Liver (tissue), 3 donors: ENCODE results near the gene SLC5A3.

Experiments
- ATF3 ChIP-seq: IDR thresholded peaks from 2 replicates; pipeline ENCODE4 v1.6.1; 2016; ENCODE audit warnings: antibody characterized with exemption
- GABPA ChIP-seq, 2 donors: IDR thresholded peaks in 1 of 2; conservative IDR thresholded peaks in 1 of 2; 2 replicates each; pipeline ENCODE4 v1.6.1; 2016; ENCODE audit warnings: antibody characterized with exemption in 2 of 2, mild to moderate bottlenecking in 1 of 2, moderate library complexity in 1 of 2
- JUND ChIP-seq, 2 donors: IDR thresholded peaks; 2 replicates each; pipeline ENCODE4 v1.6.1; 2016; ENCODE audit warnings: antibody characterized with exemption in 2 of 2
- NR2F2 ChIP-seq: IDR thresholded peaks from 2 replicates; pipeline ENCODE4 v1.6.1; 2016; ENCODE audit warnings: antibody characterized with exemption
- RAD21 ChIP-seq, 2 donors: IDR thresholded peaks; 2 replicates each; pipeline ENCODE4 v1.6.1; 2016; ENCODE audit warnings: antibody characterized with exemption in 2 of 2, mild to moderate bottlenecking in 2 of 2
- TF ChIP-seq, protein P1 (sequence below): IDR thresholded peaks from 2 replicates; pipeline ENCODE4 v1.6.1; 2016; ENCODE audit warnings: antibody characterized with exemption
- TF ChIP-seq, protein P2 (sequence below): IDR thresholded peaks from 2 replicates; pipeline ENCODE4 v1.6.1; 2016; ENCODE audit warnings: antibody characterized with exemption
- TF ChIP-seq, protein P3 (sequence below): fragments of 150-350 bp; IDR thresholded peaks from 2 replicates; pipeline ENCODE4 v1.5.1; 2017; ENCODE audit warnings: improper control_type of control experiment, low read depth, low read length; ENCODE audit not compliant: missing input control
- donor health status: healthy.
- donor health status: healthy.

- TF ChIP-seq, protein P1, sequence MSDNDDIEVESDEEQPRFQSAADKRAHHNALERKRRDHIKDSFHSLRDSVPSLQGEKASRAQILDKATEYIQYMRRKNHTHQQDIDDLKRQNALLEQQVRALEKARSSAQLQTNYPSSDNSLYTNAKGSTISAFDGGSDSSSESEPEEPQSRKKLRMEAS = no peak
- TF ChIP-seq, protein P2, sequence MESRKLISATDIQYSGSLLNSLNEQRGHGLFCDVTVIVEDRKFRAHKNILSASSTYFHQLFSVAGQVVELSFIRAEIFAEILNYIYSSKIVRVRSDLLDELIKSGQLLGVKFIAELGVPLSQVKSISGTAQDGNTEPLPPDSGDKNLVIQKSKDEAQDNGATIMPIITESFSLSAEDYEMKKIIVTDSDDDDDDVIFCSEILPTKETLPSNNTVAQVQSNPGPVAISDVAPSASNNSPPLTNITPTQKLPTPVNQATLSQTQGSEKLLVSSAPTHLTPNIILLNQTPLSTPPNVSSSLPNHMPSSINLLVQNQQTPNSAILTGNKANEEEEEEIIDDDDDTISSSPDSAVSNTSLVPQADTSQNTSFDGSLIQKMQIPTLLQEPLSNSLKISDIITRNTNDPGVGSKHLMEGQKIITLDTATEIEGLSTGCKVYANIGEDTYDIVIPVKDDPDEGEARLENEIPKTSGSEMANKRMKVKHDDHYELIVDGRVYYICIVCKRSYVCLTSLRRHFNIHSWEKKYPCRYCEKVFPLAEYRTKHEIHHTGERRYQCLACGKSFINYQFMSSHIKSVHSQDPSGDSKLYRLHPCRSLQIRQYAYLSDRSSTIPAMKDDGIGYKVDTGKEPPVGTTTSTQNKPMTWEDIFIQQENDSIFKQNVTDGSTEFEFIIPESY = no peak
- TF ChIP-seq, protein P3, sequence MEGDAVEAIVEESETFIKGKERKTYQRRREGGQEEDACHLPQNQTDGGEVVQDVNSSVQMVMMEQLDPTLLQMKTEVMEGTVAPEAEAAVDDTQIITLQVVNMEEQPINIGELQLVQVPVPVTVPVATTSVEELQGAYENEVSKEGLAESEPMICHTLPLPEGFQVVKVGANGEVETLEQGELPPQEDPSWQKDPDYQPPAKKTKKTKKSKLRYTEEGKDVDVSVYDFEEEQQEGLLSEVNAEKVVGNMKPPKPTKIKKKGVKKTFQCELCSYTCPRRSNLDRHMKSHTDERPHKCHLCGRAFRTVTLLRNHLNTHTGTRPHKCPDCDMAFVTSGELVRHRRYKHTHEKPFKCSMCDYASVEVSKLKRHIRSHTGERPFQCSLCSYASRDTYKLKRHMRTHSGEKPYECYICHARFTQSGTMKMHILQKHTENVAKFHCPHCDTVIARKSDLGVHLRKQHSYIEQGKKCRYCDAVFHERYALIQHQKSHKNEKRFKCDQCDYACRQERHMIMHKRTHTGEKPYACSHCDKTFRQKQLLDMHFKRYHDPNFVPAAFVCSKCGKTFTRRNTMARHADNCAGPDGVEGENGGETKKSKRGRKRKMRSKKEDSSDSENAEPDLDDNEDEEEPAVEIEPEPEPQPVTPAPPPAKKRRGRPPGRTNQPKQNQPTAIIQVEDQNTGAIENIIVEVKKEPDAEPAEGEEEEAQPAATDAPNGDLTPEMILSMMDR = no peak
- TF ChIP-seq GABPA (IDR thresholded peaks at IDR 0.05 in 1 of 2, conservative IDR thresholded peaks at IDR 0.05 in 1 of 2) (no peak), RAD21 (IDR thresholded peaks at IDR 0.05) (no peak), JUND (IDR thresholded peaks at IDR 0.05) (no peak), NR2F2 (no peak), ATF3 (no peak)
Measured at GRCh38 chr21:34116569-34116968, 43.2 kb downstream of the SLC5A3 start.
